HEK293 (cell line): Measurements from ENCODE around the gene PHF13.

Experiments used
- BCL11B ChIP-seq: fragments of 450-650 bp; formaldehyde crosslinking; IDR thresholded peaks from 2 replicates; pipeline ENCODE4 v1.5.1; 2016; ENCODE audit warnings: low read depth, missing biosample characterization, missing genetic modification characterization
- GLI2 ChIP-seq: fragments of 450-650 bp; formaldehyde crosslinking; IDR thresholded peaks from 2 replicates; pipeline ENCODE4; 2017; ENCODE audit warnings: missing biosample characterization, missing genetic modification characterization, low read depth, borderline replicate concordance
- KLF10 ChIP-seq: fragments of 450-650 bp; IDR thresholded peaks from 2 replicates; pipeline ENCODE4 v1.5.1; 2018; ENCODE audit warnings: missing biosample characterization, mild to moderate bottlenecking, missing genetic modification characterization
- KLF7 ChIP-seq: fragments of 450-650 bp; formaldehyde crosslinking; IDR thresholded peaks from 2 replicates; pipeline ENCODE4 v1.5.1; 2016; ENCODE audit warnings: missing biosample characterization, missing genetic modification characterization, borderline replicate concordance
- MYNN ChIP-seq: fragments of 450-650 bp; formaldehyde crosslinking; IDR thresholded peaks from 2 replicates; pipeline ENCODE4 v1.5.1; 2016; ENCODE audit warnings: missing biosample characterization, missing genetic modification characterization, borderline replicate concordance
- MZF1 ChIP-seq: fragments of 450-650 bp; formaldehyde crosslinking; IDR thresholded peaks from 2 replicates; pipeline ENCODE4 v1.5.1; 2017; ENCODE audit warnings: missing biosample characterization, missing genetic modification characterization, borderline replicate concordance
- SCRT2 ChIP-seq: fragments of 450-650 bp; formaldehyde crosslinking; IDR thresholded peaks from 2 replicates; pipeline ENCODE4 v1.5.1; 2016; ENCODE audit warnings: missing biosample characterization, missing genetic modification characterization
- YY1 ChIP-seq: fragments of 450-650 bp; formaldehyde crosslinking; IDR thresholded peaks from 2 replicates; pipeline ENCODE4 v1.5.1; 2018; ENCODE audit warnings: missing biosample characterization, missing genetic modification characterization
- ZBTB1 ChIP-seq: fragments of 450-650 bp; formaldehyde crosslinking; IDR thresholded peaks from 2 replicates; pipeline ENCODE4 v1.5.1; 2016; ENCODE audit warnings: missing biosample characterization, missing genetic modification characterization
- ZBTB21 ChIP-seq: fragments of 450-650 bp; formaldehyde crosslinking; IDR thresholded peaks from 2 replicates; pipeline ENCODE4 v1.5.1; 2017; ENCODE audit warnings: missing biosample characterization, missing genetic modification characterization
- ZNF10 ChIP-seq: fragments of 450-650 bp; formaldehyde crosslinking; IDR thresholded peaks from 2 replicates; pipeline ENCODE4 v1.5.1; 2017; ENCODE audit warnings: missing biosample characterization, missing genetic modification characterization
- ZNF121 ChIP-seq: fragments of 450-650 bp; formaldehyde crosslinking; IDR thresholded peaks from 2 replicates; pipeline ENCODE4 v1.5.1; 2016; ENCODE audit warnings: missing biosample characterization, missing genetic modification characterization
- ZNF146 ChIP-seq: fragments of 450-650 bp; formaldehyde crosslinking; IDR thresholded peaks from 2 replicates; pipeline ENCODE4 v1.5.1; 2016; ENCODE audit warnings: missing biosample characterization, missing genetic modification characterization
- ZNF16 ChIP-seq: fragments of 450-650 bp; formaldehyde crosslinking; IDR thresholded peaks from 2 replicates; pipeline ENCODE4 v1.5.1; 2016; ENCODE audit warnings: low read depth, missing biosample characterization, missing genetic modification characterization
- ZNF169 ChIP-seq: fragments of 450-650 bp; formaldehyde crosslinking; IDR thresholded peaks from 2 replicates; pipeline ENCODE4 v1.5.1; 2016; ENCODE audit warnings: missing biosample characterization, missing genetic modification characterization
- ZNF335 ChIP-seq: fragments of 450-650 bp; formaldehyde crosslinking; conservative IDR thresholded peaks from 2 replicates; pipeline ENCODE4 v1.5.1; 2016; ENCODE audit warnings: missing biosample characterization, missing genetic modification characterization
- ZNF350 ChIP-seq: fragments of 450-650 bp; formaldehyde crosslinking; IDR thresholded peaks from 2 replicates; pipeline ENCODE4 v1.5.0; 2017; ENCODE audit warnings: missing biosample characterization, mild to moderate bottlenecking, missing genetic modification characterization
- ZNF366 ChIP-seq: fragments of 450-650 bp; formaldehyde crosslinking; conservative IDR thresholded peaks from 2 replicates; pipeline ENCODE4 v1.5.1; 2016; ENCODE audit warnings: missing biosample characterization, missing genetic modification characterization
- ZNF473 ChIP-seq: fragments of 450-650 bp; formaldehyde crosslinking; IDR thresholded peaks from 2 replicates; pipeline ENCODE4 v1.5.1; 2017; ENCODE audit warnings: missing biosample characterization, missing genetic modification characterization
- ZNF549 ChIP-seq: fragments of 450-650 bp; IDR thresholded peaks from 2 replicates; pipeline ENCODE4 v1.5.1; 2018; ENCODE audit warnings: missing biosample characterization, missing genetic modification characterization, mild to moderate bottlenecking, inconsistent platforms, moderate library complexity
- ZNF555 ChIP-seq: fragments of 450-650 bp; formaldehyde crosslinking; conservative IDR thresholded peaks from 2 replicates; pipeline ENCODE4 v1.5.1; 2017; ENCODE audit warnings: missing biosample characterization, mild to moderate bottlenecking, missing genetic modification characterization, inconsistent platforms
- ZNF571 ChIP-seq: fragments of 450-650 bp; formaldehyde crosslinking; IDR thresholded peaks from 2 replicates; pipeline ENCODE4 v1.5.0; 2017; ENCODE audit warnings: missing biosample characterization, missing genetic modification characterization
- ZNF596 ChIP-seq: fragments of 450-650 bp; IDR thresholded peaks from 2 replicates; pipeline ENCODE4 v1.5.0; 2018; ENCODE audit warnings: missing biosample characterization, mild to moderate bottlenecking, missing genetic modification characterization, moderate library complexity
- ZNF626 ChIP-seq: fragments of 450-650 bp; sonication (Bioruptor Pico); formaldehyde crosslinking; IDR thresholded peaks from 2 replicates; pipeline ENCODE4 v1.5.1; 2018; ENCODE audit warnings: missing biosample characterization, missing genetic modification characterization, inconsistent platforms
- ZNF660 ChIP-seq: fragments of 450-650 bp; IDR thresholded peaks from 2 replicates; pipeline ENCODE4 v1.5.1; 2018; ENCODE audit warnings: missing biosample characterization, mild to moderate bottlenecking, missing genetic modification characterization
- ZNF768 ChIP-seq: fragments of 450-650 bp; formaldehyde crosslinking; IDR thresholded peaks from 2 replicates; pipeline ENCODE4 v1.5.1; 2018; ENCODE audit warnings: missing biosample characterization, mild to moderate bottlenecking, missing genetic modification characterization
- ZNF785 ChIP-seq: fragments of 450-650 bp; formaldehyde crosslinking; IDR thresholded peaks from 2 replicates; pipeline ENCODE4 v1.5.1; 2016; ENCODE audit warnings: missing biosample characterization, missing genetic modification characterization
- ZSCAN16 ChIP-seq: fragments of 450-650 bp; formaldehyde crosslinking; IDR thresholded peaks from 2 replicates; pipeline ENCODE4 v1.5.1; 2016; ENCODE audit warnings: missing biosample characterization, missing genetic modification characterization
- TF ChIP-seq, protein P1 (sequence below): fragments of 450-650 bp; formaldehyde crosslinking; IDR thresholded peaks from 2 replicates; pipeline ENCODE4 v1.5.1; 2017; ENCODE audit warnings: missing biosample characterization, mild to moderate bottlenecking, missing genetic modification characterization, moderate library complexity
- TF ChIP-seq, protein P2 (sequence below): fragments of 450-650 bp; formaldehyde crosslinking; IDR thresholded peaks from 2 replicates; pipeline ENCODE4 v1.5.1; 2016; ENCODE audit warnings: missing biosample characterization, missing genetic modification characterization
- TF ChIP-seq, protein P3 (sequence below): fragments of 450-650 bp; formaldehyde crosslinking; IDR thresholded peaks from 2 replicates; pipeline ENCODE4 v1.5.1; 2016; ENCODE audit warnings: missing biosample characterization, missing genetic modification characterization
- TF ChIP-seq, protein P4 (sequence below): fragments of 450-650 bp; formaldehyde crosslinking; IDR thresholded peaks from 2 replicates; pipeline ENCODE4 v1.5.1; 2016; ENCODE audit warnings: missing biosample characterization, missing genetic modification characterization
- TF ChIP-seq, protein P5 (sequence below): fragments of 450-650 bp; formaldehyde crosslinking; IDR thresholded peaks from 2 replicates; pipeline ENCODE4 v1.5.1; 2016; ENCODE audit warnings: missing biosample characterization, missing genetic modification characterization, borderline replicate concordance
- TF ChIP-seq, protein P6 (sequence below): IDR thresholded peaks from 2 replicates; pipeline ENCODE4 v1.6.1; 2011; ENCODE audit warnings: mild to moderate bottlenecking, low read depth, low read length, borderline replicate concordance

PHF13 gene

DNA sequence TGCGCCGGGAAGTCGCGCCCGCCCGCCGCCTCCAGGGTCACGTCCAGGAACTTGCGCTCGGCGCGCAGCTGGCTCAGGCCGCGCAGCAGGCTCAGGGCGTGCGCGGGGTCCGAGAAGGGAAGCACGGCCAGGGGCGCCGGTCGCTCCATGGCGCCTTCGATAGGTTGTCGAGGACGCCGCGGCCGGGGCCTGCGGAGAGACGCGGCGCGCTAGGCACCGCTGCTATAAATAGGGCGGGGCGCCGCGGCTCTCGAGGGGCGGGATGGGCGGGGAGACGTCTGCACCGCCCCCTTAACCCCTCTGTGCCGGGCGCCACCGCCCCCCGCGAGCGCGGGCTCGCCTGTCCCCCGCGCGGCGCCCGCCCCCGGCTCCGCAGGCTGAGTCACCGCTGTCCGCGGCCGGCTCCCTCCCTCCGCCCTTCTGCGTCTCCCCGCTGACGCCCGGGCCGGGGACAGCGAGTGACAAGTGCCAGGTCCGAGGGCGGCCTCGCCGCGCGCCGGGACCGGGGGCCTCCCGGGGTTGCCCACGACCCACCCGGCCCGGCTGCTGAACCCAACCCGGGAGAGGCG lies 10.8 kb upstream of the PHF13 start, which contains the start of gene KLHL21 (continued):
- TF ChIP-seq, protein P1, sequence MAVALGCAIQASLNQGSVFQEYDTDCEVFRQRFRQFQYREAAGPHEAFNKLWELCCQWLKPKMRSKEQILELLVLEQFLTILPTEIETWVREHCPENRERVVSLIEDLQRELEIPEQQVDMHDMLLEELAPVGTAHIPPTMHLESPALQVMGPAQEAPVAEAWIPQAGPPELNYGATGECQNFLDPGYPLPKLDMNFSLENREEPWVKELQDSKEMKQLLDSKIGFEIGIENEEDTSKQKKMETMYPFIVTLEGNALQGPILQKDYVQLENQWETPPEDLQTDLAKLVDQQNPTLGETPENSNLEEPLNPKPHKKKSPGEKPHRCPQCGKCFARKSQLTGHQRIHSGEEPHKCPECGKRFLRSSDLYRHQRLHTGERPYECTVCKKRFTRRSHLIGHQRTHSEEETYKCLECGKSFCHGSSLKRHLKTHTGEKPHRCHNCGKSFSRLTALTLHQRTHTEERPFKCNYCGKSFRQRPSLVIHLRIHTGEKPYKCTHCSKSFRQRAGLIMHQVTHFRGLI (tag by site-specific recombination) = no peak
- no peak for TF ChIP-seq MYNN
- TF ChIP-seq ZNF660 (tag by site-specific recombination) = peak; percentile 70
- 0 out of 2 replicates have a peak, but pooled peaks have one; percentile 17 for TF ChIP-seq BCL11B (tag by site-specific recombination)
- no peak for TF ChIP-seq KLF7 (tag by site-specific recombination)
- TF ChIP-seq ZNF768 (tag by site-specific recombination) = no peak
- peak; percentile 77; the same call in 1 of the 2 replicates for TF ChIP-seq YY1 (tag by site-specific recombination)
- TF ChIP-seq ZNF350 (tag by site-specific recombination) = no peak
- peak; percentile 19; the same call in 1 of the 2 replicates for TF ChIP-seq ZNF596
- no peak for TF ChIP-seq ZNF335 (tag by site-specific recombination)
- TF ChIP-seq, protein P2, sequence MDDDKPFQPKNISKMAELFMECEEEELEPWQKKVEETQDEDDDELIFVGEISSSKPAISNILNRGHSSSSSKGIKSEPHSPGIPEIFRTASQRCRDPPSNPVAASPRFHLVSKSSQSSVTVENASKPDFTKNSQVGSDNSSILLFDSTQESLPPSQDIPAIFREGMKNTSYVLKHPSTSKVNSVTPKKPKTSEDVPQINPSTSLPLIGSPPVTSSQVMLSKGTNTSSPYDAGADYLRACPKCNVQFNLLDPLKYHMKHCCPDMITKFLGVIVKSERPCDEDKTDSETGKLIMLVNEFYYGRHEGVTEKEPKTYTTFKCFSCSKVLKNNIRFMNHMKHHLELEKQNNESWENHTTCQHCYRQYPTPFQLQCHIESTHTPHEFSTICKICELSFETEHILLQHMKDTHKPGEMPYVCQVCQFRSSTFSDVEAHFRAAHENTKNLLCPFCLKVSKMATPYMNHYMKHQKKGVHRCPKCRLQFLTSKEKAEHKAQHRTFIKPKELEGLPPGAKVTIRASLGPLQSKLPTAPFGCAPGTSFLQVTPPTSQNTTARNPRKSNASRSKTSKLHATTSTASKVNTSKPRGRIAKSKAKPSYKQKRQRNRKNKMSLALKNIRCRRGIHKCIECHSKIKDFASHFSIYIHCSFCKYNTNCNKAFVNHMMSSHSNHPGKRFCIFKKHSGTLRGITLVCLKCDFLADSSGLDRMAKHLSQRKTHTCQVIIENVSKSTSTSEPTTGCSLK (tag by site-specific recombination) = no peak
- no peak for TF ChIP-seq ZNF785 (tag by site-specific recombination)
- TF ChIP-seq, protein P3, sequence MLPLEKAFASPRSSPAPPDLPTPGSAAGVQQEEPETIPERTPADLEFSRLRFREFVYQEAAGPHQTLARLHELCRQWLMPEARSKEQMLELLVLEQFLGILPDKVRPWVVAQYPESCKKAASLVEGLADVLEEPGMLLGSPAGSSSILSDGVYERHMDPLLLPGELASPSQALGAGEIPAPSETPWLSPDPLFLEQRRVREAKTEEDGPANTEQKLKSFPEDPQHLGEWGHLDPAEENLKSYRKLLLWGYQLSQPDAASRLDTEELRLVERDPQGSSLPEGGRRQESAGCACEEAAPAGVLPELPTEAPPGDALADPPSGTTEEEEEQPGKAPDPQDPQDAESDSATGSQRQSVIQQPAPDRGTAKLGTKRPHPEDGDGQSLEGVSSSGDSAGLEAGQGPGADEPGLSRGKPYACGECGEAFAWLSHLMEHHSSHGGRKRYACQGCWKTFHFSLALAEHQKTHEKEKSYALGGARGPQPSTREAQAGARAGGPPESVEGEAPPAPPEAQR (tag by site-specific recombination) = no peak
- TF ChIP-seq ZNF571 (tag by site-specific recombination) = no peak
- no peak for TF ChIP-seq ZNF555 (tag by site-specific recombination)
- TF ChIP-seq, protein P4, sequence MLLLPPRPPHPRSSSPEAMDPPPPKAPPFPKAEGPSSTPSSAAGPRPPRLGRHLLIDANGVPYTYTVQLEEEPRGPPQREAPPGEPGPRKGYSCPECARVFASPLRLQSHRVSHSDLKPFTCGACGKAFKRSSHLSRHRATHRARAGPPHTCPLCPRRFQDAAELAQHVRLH (tag by site-specific recombination) = peak; percentile 21; the same call in 1 of the 2 replicates
- TF ChIP-seq ZNF16 = no peak
- TF ChIP-seq ZNF146 = no peak
- TF ChIP-seq SCRT2 (tag by site-specific recombination) = no peak
- no peak for TF ChIP-seq GLI2
- no peak for TF ChIP-seq ZNF626 (tag by site-specific recombination)
- TF ChIP-seq ZSCAN16 (tag by site-specific recombination) = no peak
- no peak for TF ChIP-seq MZF1 (tag by site-specific recombination)
- peak; percentile 4; the same call in 1 of the 2 replicates for TF ChIP-seq ZNF169 (tag by site-specific recombination)
- no peak for TF ChIP-seq ZNF121
- no peak for TF ChIP-seq ZBTB1 (tag by site-specific recombination)
- TF ChIP-seq ZNF549 (tag by site-specific recombination) = no peak; the same call in 1 of the 2 replicates
- no peak for TF ChIP-seq ZNF473 (tag by site-specific recombination)
- no peak; the same call in 1 of the 2 replicates for TF ChIP-seq ZNF10 (tag by site-specific recombination)
- TF ChIP-seq ZNF366 (tag by site-specific recombination) = no peak
- TF ChIP-seq, protein P5, sequence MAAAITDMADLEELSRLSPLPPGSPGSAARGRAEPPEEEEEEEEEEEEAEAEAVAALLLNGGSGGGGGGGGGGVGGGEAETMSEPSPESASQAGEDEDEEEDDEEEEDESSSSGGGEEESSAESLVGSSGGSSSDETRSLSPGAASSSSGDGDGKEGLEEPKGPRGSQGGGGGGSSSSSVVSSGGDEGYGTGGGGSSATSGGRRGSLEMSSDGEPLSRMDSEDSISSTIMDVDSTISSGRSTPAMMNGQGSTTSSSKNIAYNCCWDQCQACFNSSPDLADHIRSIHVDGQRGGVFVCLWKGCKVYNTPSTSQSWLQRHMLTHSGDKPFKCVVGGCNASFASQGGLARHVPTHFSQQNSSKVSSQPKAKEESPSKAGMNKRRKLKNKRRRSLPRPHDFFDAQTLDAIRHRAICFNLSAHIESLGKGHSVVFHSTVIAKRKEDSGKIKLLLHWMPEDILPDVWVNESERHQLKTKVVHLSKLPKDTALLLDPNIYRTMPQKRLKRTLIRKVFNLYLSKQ (tag by site-specific recombination) = no peak
- TF ChIP-seq ZBTB21 (tag by site-specific recombination) = no peak
- TF ChIP-seq KLF10 (tag by site-specific recombination) = peak; percentile 93
- TF ChIP-seq, protein P6, sequence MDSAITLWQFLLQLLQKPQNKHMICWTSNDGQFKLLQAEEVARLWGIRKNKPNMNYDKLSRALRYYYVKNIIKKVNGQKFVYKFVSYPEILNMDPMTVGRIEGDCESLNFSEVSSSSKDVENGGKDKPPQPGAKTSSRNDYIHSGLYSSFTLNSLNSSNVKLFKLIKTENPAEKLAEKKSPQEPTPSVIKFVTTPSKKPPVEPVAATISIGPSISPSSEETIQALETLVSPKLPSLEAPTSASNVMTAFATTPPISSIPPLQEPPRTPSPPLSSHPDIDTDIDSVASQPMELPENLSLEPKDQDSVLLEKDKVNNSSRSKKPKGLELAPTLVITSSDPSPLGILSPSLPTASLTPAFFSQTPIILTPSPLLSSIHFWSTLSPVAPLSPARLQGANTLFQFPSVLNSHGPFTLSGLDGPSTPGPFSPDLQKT = no peak
